ENCODE results near the gene RNGTT. TPM values are rescaled to one million over a fixed set of nuclear protein-coding genes. Genes with fewer than 3 reads are reported as not detected.

Gene RNGTT
- total and polyA plus RNA-seq, 7 donors, result 3.0 to 14.7 (median 10.0) TPM

GRCh38 chr6:89008815-89009374, 45.5 kb upstream of the RNGTT start:
- peak overlapping the region in 1 of 4 donors; percentile 10 for H3K27ac ChIP-seq
- intact Hi-C loops (cut with DNase I), result no loop called here
- TF ChIP-seq EP300 (IDR thresholded peaks at IDR 0.05) (no peak), POLR2A (IDR thresholded peaks at IDR 0.05) (no peak), POLR2AphosphoS5 (IDR thresholded peaks at IDR 0.05) (no peak)
- TF ChIP-seq, protein P1, sequence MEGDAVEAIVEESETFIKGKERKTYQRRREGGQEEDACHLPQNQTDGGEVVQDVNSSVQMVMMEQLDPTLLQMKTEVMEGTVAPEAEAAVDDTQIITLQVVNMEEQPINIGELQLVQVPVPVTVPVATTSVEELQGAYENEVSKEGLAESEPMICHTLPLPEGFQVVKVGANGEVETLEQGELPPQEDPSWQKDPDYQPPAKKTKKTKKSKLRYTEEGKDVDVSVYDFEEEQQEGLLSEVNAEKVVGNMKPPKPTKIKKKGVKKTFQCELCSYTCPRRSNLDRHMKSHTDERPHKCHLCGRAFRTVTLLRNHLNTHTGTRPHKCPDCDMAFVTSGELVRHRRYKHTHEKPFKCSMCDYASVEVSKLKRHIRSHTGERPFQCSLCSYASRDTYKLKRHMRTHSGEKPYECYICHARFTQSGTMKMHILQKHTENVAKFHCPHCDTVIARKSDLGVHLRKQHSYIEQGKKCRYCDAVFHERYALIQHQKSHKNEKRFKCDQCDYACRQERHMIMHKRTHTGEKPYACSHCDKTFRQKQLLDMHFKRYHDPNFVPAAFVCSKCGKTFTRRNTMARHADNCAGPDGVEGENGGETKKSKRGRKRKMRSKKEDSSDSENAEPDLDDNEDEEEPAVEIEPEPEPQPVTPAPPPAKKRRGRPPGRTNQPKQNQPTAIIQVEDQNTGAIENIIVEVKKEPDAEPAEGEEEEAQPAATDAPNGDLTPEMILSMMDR (IDR thresholded peaks at IDR 0.05), result no peak
- no peaks in the 10 kb centered on the region for H3K36me3 ChIP-seq
- 93 to 96% methylated on average over 5 of the region's 5 CpGs for WGBS, 2 donors
- no peaks in the 10 kb centered on the region for H3K9me3 ChIP-seq
- no peak for DNase-seq
- peaks cover 0 to 14% (median 3%) of the 10 kb centered on the region in 4 donors for H3K4me1 ChIP-seq
- no peak overlapping the region for H3K4me3 ChIP-seq
- no peaks in the 10 kb centered on the region for H3K27me3 ChIP-seq

DNA sequence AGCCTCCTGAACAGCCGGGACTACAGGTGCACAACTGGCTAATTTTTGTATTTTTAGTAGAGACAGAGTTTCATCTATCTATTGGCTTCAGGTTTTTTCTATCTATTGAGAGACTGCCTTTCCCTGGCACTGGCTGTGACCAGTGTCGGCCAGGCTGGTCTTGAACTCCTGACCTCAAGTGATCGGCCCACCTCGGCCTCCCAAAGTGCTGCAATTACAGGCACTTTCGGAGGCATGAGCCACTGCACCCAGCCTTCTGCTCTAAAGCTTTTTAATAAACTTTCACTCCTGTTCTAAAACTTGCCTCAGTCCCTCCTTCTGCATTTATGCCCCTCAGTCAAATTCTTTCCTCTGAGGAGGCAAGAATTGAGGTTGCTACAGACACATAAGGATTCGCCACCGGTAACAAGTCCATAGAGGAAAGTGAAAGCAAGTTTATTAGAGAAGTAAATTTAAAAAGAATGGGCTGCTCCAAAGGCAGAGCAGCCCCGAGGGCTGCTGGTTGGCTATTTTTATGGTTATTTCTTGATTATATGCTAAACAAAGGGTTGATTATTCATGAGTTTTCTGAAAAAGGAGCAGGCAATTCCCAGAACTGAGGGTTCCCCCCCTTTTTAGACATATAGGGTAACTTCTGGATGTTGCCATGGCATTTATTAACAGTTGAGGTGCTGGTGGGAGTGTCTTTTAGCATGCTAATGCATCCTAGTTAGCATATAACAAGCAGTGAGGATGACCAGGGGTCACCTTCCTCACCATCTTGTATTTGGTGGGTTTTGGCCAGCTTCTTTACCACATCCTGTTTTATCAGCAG, 44.8 kb upstream of the RNGTT start:
- 67% methylated on average over 8 of the region's 8 CpGs for WGBS, 2 donors
- Histone ChIP-seq H3K36me3 (no peaks in the 10 kb centered on the region), H3K9me3 (no peaks in the 10 kb centered on the region), H3K4me1 (peaks cover 0 to 14% (median 3%) of the 10 kb centered on the region in 4 donors), H3K4me3 (peak overlapping the region in 3 of 4 donors; percentile 17 to 27 (median 17)), H3K27me3 (no peaks in the 10 kb centered on the region), H3K27ac (peak overlapping the region in 3 of 4 donors; percentile 10 to 60 (median 55))
- TF ChIP-seq POLR2AphosphoS5 (IDR thresholded peaks at IDR 0.05) (no peak), POLR2A (IDR thresholded peaks at IDR 0.05) (no peak), EP300 (IDR thresholded peaks at IDR 0.05) (no peak)
- TF ChIP-seq, protein P1 (IDR thresholded peaks at IDR 0.05), result no peak
- DNase-seq, result no peak
- intact Hi-C loops (cut with DNase I), result no loop called here

DNA sequence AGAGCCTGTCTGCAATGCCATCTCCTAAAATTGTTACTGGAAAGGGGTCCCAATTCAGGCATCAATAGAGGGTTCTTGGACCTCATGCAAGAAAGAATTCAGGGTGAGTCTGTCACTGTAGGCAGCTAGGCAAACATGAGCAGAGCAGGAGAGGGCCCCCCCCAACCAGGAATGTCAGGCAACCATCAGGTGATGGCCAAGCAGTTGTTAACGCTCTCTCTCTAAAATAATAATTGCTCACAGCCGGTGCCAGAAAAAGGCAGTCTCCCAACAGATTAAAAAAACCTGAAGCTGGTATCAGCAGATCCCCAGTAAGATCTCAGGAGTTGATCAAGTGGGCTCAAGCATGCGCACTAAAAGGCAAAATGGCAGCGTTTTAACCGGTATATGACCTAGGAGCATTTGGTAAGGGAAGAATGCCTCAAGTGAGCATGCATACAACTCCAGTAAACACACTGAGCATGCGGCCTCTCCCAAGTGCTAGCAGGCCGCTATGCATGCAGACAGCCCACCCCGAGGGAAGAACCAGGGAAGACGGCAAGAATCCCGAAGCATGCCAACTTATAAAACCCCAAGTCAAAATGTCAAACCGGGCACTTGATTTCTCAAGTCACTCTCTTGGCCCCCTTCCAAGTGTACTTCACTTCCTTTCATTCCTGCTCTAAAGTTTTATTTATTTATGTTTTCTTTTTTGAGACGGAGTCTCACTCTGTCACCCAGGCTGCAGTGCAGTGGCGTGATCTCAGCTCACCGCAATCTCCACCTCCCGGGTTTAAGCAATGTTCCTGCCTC, 44.0 kb upstream of the RNGTT start:
- peaks cover 0 to 14% (median 3%) of the 10 kb centered on the region in 4 donors for H3K4me1 ChIP-seq
- TF ChIP-seq, protein P1 (IDR thresholded peaks at IDR 0.05), result no peak
- TF ChIP-seq POLR2AphosphoS5 (IDR thresholded peaks at IDR 0.05) (no peak), POLR2A (IDR thresholded peaks at IDR 0.05) (no peak), EP300 (IDR thresholded peaks at IDR 0.05) (no peak)
- H3K36me3 ChIP-seq, result no peaks in the 10 kb centered on the region
- intact Hi-C loops (cut with DNase I), result no loop called here
- no peak overlapping the region for H3K4me3 ChIP-seq
- peak overlapping the region in 1 of 4 donors; percentile 55 for H3K27ac ChIP-seq
- 52 to 70% methylated on average over 15 of the region's 15 CpGs for WGBS, 2 donors
- DNase-seq, result no peak
- no peaks in the 10 kb centered on the region for H3K27me3 ChIP-seq
- H3K9me3 ChIP-seq, result no peaks in the 10 kb centered on the region

GRCh38 chr6:89002523-89002922, 39.1 kb upstream of the RNGTT start:
- Histone ChIP-seq H3K4me3 (no peak overlapping the region), H3K27ac (no peak overlapping the region), H3K9me3 (no peaks in the 10 kb centered on the region), H3K4me1 (peaks cover 0 to 5% (median 2%) of the 10 kb centered on the region in 4 donors), H3K27me3 (no peaks in the 10 kb centered on the region), H3K36me3 (no peaks in the 10 kb centered on the region)
- TF ChIP-seq, protein P1 (IDR thresholded peaks at IDR 0.05), result no peak
- TF ChIP-seq POLR2AphosphoS5 (IDR thresholded peaks at IDR 0.05) (no peak), POLR2A (IDR thresholded peaks at IDR 0.05) (no peak), EP300 (IDR thresholded peaks at IDR 0.05) (no peak)
- 91 to 92% methylated on average over 4 of the region's 4 CpGs for WGBS, 2 donors
- intact Hi-C loops (cut with DNase I), result no loop called here
- DNase-seq, result no peak
